K562 (cell line): ENCODE measurements around the gene PLCB1. TPM values are rescaled to one million over a fixed set of nuclear protein-coding genes. Genes with fewer than 3 reads are reported as not detected.

Source experiments
- ATAC-seq: fragments of 200-7000 bp; cut with Tn5 transposase; 3 replicates; pipeline ENCODE4 v1.9.1; 2020; ENCODE audit warnings: moderate library complexity
- BruUV-seq: library from RNA; stranded (reverse); fragments of 400-500 nt; replicated peaks from 2 replicates; lab custom pipeline; 2021; lab: Mats Ljungman, UMichigan
- CTCF ChIA-PET: fragments of 300-600 bp; formaldehyde crosslinking; extraction: SDS; loops from one replicate; lab custom pipeline; 2021; ENCODE audit warnings: low intra/inter-chr PET ratio; lab: Yijun Ruan, JAX
- POLR2A ChIA-PET: fragments of 300-600, 350-650 bp; sonication (Branson Sonifier 250); formaldehyde crosslinking; extraction: SDS; loops from one replicate; lab custom pipeline; 2021; ENCODE audit warnings: antibody characterized with exemption, inconsistent platforms; lab: Yijun Ruan, JAX
- DNase-seq, 4 experiments: peaks; one replicate each; pipeline versions ENCODE4 v3.0.0 to v3.0.0-alpha.2; 2011 to 2018; ENCODE audit warnings: low spot score in 3 of 4, mixed read lengths in 3 of 4; ENCODE audit errors: extremely low read depth in 1 of 4
- FAIRE-seq: peaks from 2 replicates; lab custom pipeline; 2011; peaks lifted over from hg19 to GRCh38; lab: Jason Lieb, UNC
- H2AFZ ChIP-seq: 2 replicates; pipeline ENCODE4 v1.6.0; 2011; ENCODE audit warnings: low read depth, low read length, control low read depth, inconsistent platforms
- H3K27ac ChIP-seq: fragments of 200-600 bp; 3 replicates; pipeline ENCODE4 v1.8.0; 2011; ENCODE audit warnings: low read depth, mild to moderate bottlenecking, control low read depth, inconsistent platforms, low read length, moderate library complexity, mixed read lengths; ENCODE audit errors: extremely low read depth
- H3K27me3 ChIP-seq, 2 experiments: fragments of 300-600 bp in 1 of 2; 2 replicates in 1 of 2; 3 replicates in 1 of 2; pipeline versions ENCODE4 v1.6.0 to v1.8.0; 2011; ENCODE audit warnings: inconsistent platforms in 2 of 2, low read length in 2 of 2, mild to moderate bottlenecking in 1 of 2, mixed read lengths in 1 of 2, moderate library complexity in 1 of 2; ENCODE audit not compliant: control insufficient read depth in 2 of 2, insufficient read depth in 2 of 2
- H3K36me3 ChIP-seq: fragments of 300-600 bp; 3 replicates; pipeline ENCODE4 v1.8.0; 2011; ENCODE audit warnings: mild to moderate bottlenecking, low read length, inconsistent platforms; ENCODE audit not compliant: control insufficient read depth, insufficient read depth
- H3K4me1 ChIP-seq, 2 experiments: fragments of 200-600 bp in 1 of 2; replicated peaks in 1 of 2; 2 replicates in 1 of 2; 3 replicates in 1 of 2; pipeline versions ENCODE4 v1.5.1 to v1.8.0; 2011; ENCODE audit warnings: inconsistent platforms in 2 of 2, low read length in 2 of 2, mild to moderate bottlenecking in 1 of 2, mixed read lengths in 1 of 2, moderate library complexity in 1 of 2; ENCODE audit not compliant: control insufficient read depth in 2 of 2, insufficient read depth in 2 of 2
- H3K4me2 ChIP-seq: 2 replicates; pipeline ENCODE4 v1.6.1; 2011; ENCODE audit warnings: low read length, control low read depth, inconsistent platforms, mixed read lengths; ENCODE audit not compliant: insufficient read depth
- H3K4me3 ChIP-seq: fragments of 200-600 bp; sonication (generic), shearing (Covaris generic); 2 replicates; pipeline ENCODE4 v1.5.1; 2016; ENCODE audit warnings: control low read depth, inconsistent platforms
- H3K79me2 ChIP-seq: fragments of 200-600 bp; 3 replicates; pipeline ENCODE4 v1.8.0; 2011; ENCODE audit warnings: low read length, inconsistent platforms; ENCODE audit not compliant: control insufficient read depth, insufficient read depth
- H3K9ac ChIP-seq, 2 experiments: 2 replicates each; pipeline versions ENCODE4 v1.6.0 to v1.6.1; 2011; ENCODE audit warnings: low read depth in 2 of 2, low read length in 2 of 2, control low read depth in 1 of 2, inconsistent platforms in 1 of 2, mild to moderate bottlenecking in 1 of 2, mixed read lengths in 1 of 2; ENCODE audit not compliant: insufficient read depth in 1 of 2
- H3K9me1 ChIP-seq: one replicate; pipeline ENCODE4 v1.6.0; 2011; ENCODE audit warnings: inconsistent platforms, mild to moderate bottlenecking, low read length, moderate library complexity; ENCODE audit not compliant: control insufficient read depth, insufficient read depth
- H3K9me3 ChIP-seq: replicated peaks from 2 replicates; pipeline ENCODE4 v1.5.1; 2011; ENCODE audit warnings: low read depth, low read length, inconsistent platforms; ENCODE audit not compliant: control insufficient read depth, insufficient read depth
- H4K20me1 ChIP-seq: replicated peaks from 2 replicates; pipeline ENCODE4 v1.6.1; 2011; ENCODE audit warnings: low read length, inconsistent platforms, mixed read lengths; ENCODE audit not compliant: control insufficient read depth, insufficient read depth
- GATAD2A ChIP-seq: fragments of 450-650 bp; IDR thresholded peaks from 2 replicates; pipeline ENCODE4 v1.6.1; 2017
- ILK ChIP-seq: fragments of 450-650 bp; IDR thresholded peaks from 2 replicates; pipeline ENCODE4 v1.6.1; 2016; ENCODE audit warnings: missing genetic modification characterization, low read depth, mild to moderate bottlenecking, missing compliant biosample characterization, moderate library complexity, borderline replicate concordance
- POLR2B ChIP-seq: fragments of 450-650 bp; IDR thresholded peaks from 2 replicates; pipeline ENCODE4 v1.6.1; 2018; ENCODE audit warnings: low read depth; ENCODE audit not compliant: partially characterized antibody
- POLR3G ChIP-seq: IDR thresholded peaks from 2 replicates; pipeline ENCODE4 v1.6.1; 2011; ENCODE audit not compliant: insufficient read length, insufficient replicate concordance; ENCODE audit errors: extremely low read depth
- ZNF766 ChIP-seq: fragments of 200-800 bp; sonication (Bioruptor generic); conservative IDR thresholded peaks from 2 replicates; pipeline ENCODE4 v1.6.1; 2016; ENCODE audit warnings: missing genetic modification characterization, missing compliant biosample characterization
- WGBS: fragments of 100-300 bp; shearing (Covaris generic); methylation state at CpG from one replicate; pipeline ENCODE4 v1.1.6; 2016; ENCODE audit warnings: low coverage, mixed read lengths; ENCODE audit not compliant: insufficient coverage; ENCODE audit errors: missing lambda C conversion rate; 5-methylcytosine and 5-hydroxymethylcytosine counted together
- in situ Hi-C: fragments of 300-500 bp; cut with MboI; formaldehyde crosslinking; loops from 4 replicates; pipeline ENCODE4 v1.15.0; 2018; ENCODE audit warnings: inconsistent platforms, mixed read lengths
- intact Hi-C: fragments of 100-400 bp; cut with micrococcal nuclease; formaldehyde crosslinking; loops from 2 replicates; pipeline ENCODE4 v1.14.2; 2022
- polyA plus RNA-seq, 8 experiments: library from polyadenylated mRNA; depleted of rRNA in 4 of 8; stranded (reverse) in 5 of 8; unstranded in 3 of 8; fragments of >200 nt; fragmentation: Nextera tagmentation in 2 of 8; fragmentation: Illumina TruSeq in 1 of 8; extraction: Ambion mirVana in 2 of 8; extraction: Trizol in 1 of 8; gene quantifications; 2 replicates each; pipeline versions ENCODE4 v1.2.1 to v1.2.3, GENCODE V29; 2011 to 2014; ENCODE audit warnings: inconsistent platforms in 1 of 8, missing spikeins in 1 of 8
- total RNA-seq, 7 experiments: library from RNA; depleted of rRNA in 6 of 7; stranded (reverse); fragments of >200 nt in 6 of 7; fragmentation: Illumina TruSeq in 2 of 7; extraction: Trizol in 2 of 7; gene quantifications; 2 replicates each; pipeline versions ENCODE4 v1.2.1 to v1.2.3, GENCODE V29; 2011 to 2021; ENCODE audit warnings: low replicate concordance in 1 of 7

The PLCB1 gene
- total and polyA plus RNA-seq, 9 of the 15 experiments (the other 6 are each of a cell fraction or from before 2014, with no cell fraction given): 0.34 to 3.1 (median 1.3) TPM

DNA sequence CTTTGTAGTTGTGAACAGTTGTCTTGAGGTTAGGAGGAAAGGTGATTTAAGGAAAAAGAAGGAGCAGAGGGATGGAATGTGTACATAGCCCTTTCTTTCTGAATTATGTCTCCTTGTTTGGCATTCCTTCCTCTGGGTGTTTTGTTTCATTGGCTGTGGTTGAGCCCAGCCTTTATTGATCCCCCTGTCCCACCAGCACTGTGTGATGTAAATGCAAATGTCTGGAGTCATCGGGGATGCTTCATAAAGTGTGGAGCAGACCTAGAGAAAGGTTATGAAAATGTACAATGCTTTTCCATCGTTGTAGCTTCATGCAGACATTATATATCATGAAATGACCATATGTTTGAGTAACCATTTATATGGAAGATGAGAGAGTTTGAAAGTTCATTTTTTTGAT, 164.5 kb downstream of the PLCB1 start:
- Histone ChIP-seq H3K4me2 (no peak overlapping the region), H3K9ac (no peak overlapping the region), H4K20me1 (no peaks in the 10 kb centered on the region), H3K4me1 (no peaks in the 10 kb centered on the region), H3K27ac (no peak overlapping the region), H2AFZ (no peak overlapping the region), H3K9me1 (no peaks in the 10 kb centered on the region), H3K9me3 (no peaks in the 10 kb centered on the region), H3K79me2 (no peaks in the 10 kb centered on the region), H3K4me3 (no peak overlapping the region), H3K27me3 (no peaks in the 10 kb centered on the region), H3K36me3 (no peaks in the 10 kb centered on the region)
- TF ChIP-seq ILK (tag): no peak
- TF ChIP-seq GATAD2A: no peak
- no peak for TF ChIP-seq ZNF766 (CRISPR knock-in tag)
- no peak for TF ChIP-seq POLR2B
- TF ChIP-seq POLR3G: no peak
- intact Hi-C loops (no loop called here), in situ Hi-C loops (no loop called here)
- WGBS: 0% methylated on average over 1 of the region's 2 CpGs
- POLR2A ChIA-PET: interaction anchor here (0.6 kb wide), 1 partner anchor 908 kb away, joined by 4 read pairs; no protein-coding TSS in a partner anchor
- CTCF ChIA-PET: no interaction called here
- DNase-seq (no peak), FAIRE-seq (no peak), ATAC-seq (no peak)
- BruUV-seq: no TSS peak

DNA sequence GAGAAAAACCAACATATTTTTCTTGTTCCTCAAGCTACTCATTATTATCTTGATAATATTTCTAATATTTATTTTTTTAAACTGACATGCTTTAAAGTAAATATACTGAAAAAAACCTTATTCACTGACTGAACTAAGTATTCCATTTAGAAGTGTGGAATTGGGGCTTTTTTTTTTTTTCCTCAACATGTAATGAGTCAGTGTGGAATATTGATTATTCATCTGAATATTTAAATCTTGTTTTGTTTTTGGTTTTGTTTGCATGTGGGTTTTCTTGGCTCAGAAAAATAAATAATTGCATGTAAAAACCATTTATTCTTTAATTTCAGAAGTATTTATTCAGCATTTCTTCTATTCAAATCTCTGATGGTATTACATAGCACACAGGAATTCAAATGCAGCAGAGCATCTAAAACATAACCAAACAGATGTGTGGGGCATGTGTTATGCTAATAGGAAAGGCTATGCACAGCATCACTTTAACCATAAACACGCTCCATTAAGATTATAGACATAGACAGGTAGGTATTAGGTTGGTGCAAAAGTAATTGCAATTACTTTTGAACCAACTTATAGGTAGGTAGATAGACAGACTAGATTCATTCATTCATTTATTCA, 166.5 kb downstream of the PLCB1 start:
- Histone ChIP-seq H3K79me2 (no peaks in the 10 kb centered on the region), H3K4me2 (no peak overlapping the region), H3K36me3 (no peaks in the 10 kb centered on the region), H3K27me3 (no peaks in the 10 kb centered on the region), H3K27ac (no peak overlapping the region), H2AFZ (no peak overlapping the region), H3K4me3 (no peak overlapping the region), H4K20me1 (no peaks in the 10 kb centered on the region), H3K9me1 (no peaks in the 10 kb centered on the region), H3K9me3 (no peaks in the 10 kb centered on the region), H3K9ac (no peak overlapping the region), H3K4me1 (no peaks in the 10 kb centered on the region)
- intact Hi-C loops (no loop called here), in situ Hi-C loops (no loop called here)
- no TSS peak for BruUV-seq
- 10% methylated on average over 1 of the region's 1 CpG for WGBS
- no peak for ATAC-seq
- FAIRE-seq: no peak
- POLR2A ChIA-PET: no interaction called here
- DNase-seq: no peak
- CTCF ChIA-PET: no interaction called here
